K562 (cell line): ENCODE data around the gene BSPRY. TPM values are rescaled to one million over a fixed set of nuclear protein-coding genes. Genes with fewer than 3 reads are reported as not detected.

Source experiments
- ARID2 ChIP-seq: fragments of 450-650 bp; IDR thresholded peaks from 2 replicates; pipeline ENCODE4 v1.6.1; 2017; ENCODE audit warnings: antibody characterized with exemption, mild to moderate bottlenecking
- FOSL1 ChIP-seq: fragments of 200-800 bp; sonication (Bioruptor generic); conservative IDR thresholded peaks from 2 replicates; pipeline ENCODE4 v1.6.1; 2016; ENCODE audit warnings: missing genetic modification characterization, missing compliant biosample characterization
- MAFG ChIP-seq: fragments of 450-650 bp; conservative IDR thresholded peaks from 2 replicates; pipeline ENCODE4 v1.6.1; 2016; ENCODE audit warnings: missing genetic modification characterization, missing compliant biosample characterization
- SETDB1 ChIP-seq: IDR thresholded peaks from one replicate; pipeline ENCODE4 v1.6.1; 2012; ENCODE audit warnings: low read length, control low read depth, inconsistent platforms
- SMC3 ChIP-seq: conservative IDR thresholded peaks from 2 replicates; pipeline ENCODE4 v1.6.1; 2011; ENCODE audit warnings: low read depth, low read length, improper control_type of control experiment; ENCODE audit not compliant: insufficient read depth
- SRSF7 ChIP-seq: fragments of 200-400 bp; formaldehyde crosslinking; optimal IDR thresholded peaks from 2 replicates; pipeline ENCODE3; 2017; ENCODE audit warnings: mild to moderate bottlenecking, low read depth, low read length
- TRIM24 ChIP-seq, 2 experiments: fragments of 450-650 bp; IDR thresholded peaks; 2 replicates each; pipeline ENCODE4 v1.6.1; 2016
- U2AF1 ChIP-seq: fragments of 200-400 bp; formaldehyde crosslinking; optimal IDR thresholded peaks from 2 replicates; pipeline ENCODE3; 2017; ENCODE audit warnings: mild to moderate bottlenecking, low read depth, low read length, moderate library complexity
- ZEB2 ChIP-seq: fragments of 450-650 bp; IDR thresholded peaks from 2 replicates; pipeline ENCODE4 v1.6.1; 2016
- ZNF121 ChIP-seq: sonication (generic); formaldehyde crosslinking; conservative IDR thresholded peaks from 2 replicates; pipeline ENCODE4 v1.8.0; 2022; ENCODE audit warnings: missing genetic modification reagents
- polyA plus RNA-seq, 8 experiments: library from polyadenylated mRNA; depleted of rRNA in 4 of 8; stranded (reverse) in 5 of 8; unstranded in 3 of 8; fragments of >200 nt; fragmentation: Nextera tagmentation in 2 of 8; fragmentation: Illumina TruSeq in 1 of 8; extraction: Ambion mirVana in 2 of 8; extraction: Trizol in 1 of 8; gene quantifications; 2 replicates each; pipeline versions ENCODE4 v1.2.1 to v1.2.3, GENCODE V29; 2011 to 2014; ENCODE audit warnings: inconsistent platforms in 1 of 8, missing spikeins in 1 of 8
- total RNA-seq, 7 experiments: library from RNA; depleted of rRNA in 6 of 7; stranded (reverse); fragments of >200 nt in 6 of 7; fragmentation: Illumina TruSeq in 2 of 7; extraction: Trizol in 2 of 7; gene quantifications; 2 replicates each; pipeline versions ENCODE4 v1.2.1 to v1.2.3, GENCODE V29; 2011 to 2021; ENCODE audit warnings: low replicate concordance in 1 of 7
- TF ChIP-seq, protein P1 (sequence below): sonication (generic); formaldehyde crosslinking; IDR thresholded peaks from 2 replicates; pipeline ENCODE4 v1.4.0; 2020; ENCODE audit warnings: mild to moderate bottlenecking, missing genetic modification reagents
- TF ChIP-seq, protein P2 (sequence below): fragments of 450-650 bp; formaldehyde crosslinking; IDR thresholded peaks from 2 replicates; pipeline ENCODE4 v1.4.0; 2020; ENCODE audit warnings: mild to moderate bottlenecking, moderate library complexity
- TF ChIP-seq, protein P3 (sequence below): fragments of 200-800 bp; sonication (Bioruptor generic); IDR thresholded peaks from 2 replicates; pipeline ENCODE4 v1.6.1; 2016; ENCODE audit warnings: missing genetic modification characterization, missing compliant biosample characterization

BSPRY gene
- total and polyA plus RNA-seq, 9 of the 15 experiments (the other 6 are each of a cell fraction or from before 2014, with no cell fraction given), result 0.07 to 0.67 (median 0.18) TPM

DNA sequence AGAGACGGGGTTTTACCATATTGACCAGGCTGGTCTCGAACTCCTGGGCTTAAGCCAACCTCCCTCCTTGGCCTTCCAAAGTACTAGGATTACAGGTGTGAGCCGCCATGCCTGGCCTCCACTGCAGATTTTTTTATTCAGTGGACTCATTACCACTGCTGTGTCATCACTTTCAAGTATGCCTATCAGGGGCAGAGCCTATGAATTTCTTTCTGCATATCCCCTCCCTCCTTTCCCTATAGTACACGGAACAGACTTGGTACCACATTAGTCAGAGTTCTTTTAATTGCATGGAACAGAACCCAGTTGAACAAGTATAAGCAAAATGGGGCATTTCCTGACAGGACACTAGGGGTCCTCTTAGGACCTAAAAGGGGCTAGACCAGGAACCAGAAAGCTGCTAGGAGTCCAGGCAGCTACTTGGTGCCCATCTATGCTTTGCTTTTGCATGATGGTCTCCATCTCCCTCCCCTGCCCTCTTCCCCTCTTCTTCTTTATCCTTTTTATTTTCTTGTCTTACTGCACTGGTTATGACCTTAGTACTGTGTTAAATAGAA, 5.8 kb downstream of the BSPRY start (continued):
- TF ChIP-seq, protein P1, sequence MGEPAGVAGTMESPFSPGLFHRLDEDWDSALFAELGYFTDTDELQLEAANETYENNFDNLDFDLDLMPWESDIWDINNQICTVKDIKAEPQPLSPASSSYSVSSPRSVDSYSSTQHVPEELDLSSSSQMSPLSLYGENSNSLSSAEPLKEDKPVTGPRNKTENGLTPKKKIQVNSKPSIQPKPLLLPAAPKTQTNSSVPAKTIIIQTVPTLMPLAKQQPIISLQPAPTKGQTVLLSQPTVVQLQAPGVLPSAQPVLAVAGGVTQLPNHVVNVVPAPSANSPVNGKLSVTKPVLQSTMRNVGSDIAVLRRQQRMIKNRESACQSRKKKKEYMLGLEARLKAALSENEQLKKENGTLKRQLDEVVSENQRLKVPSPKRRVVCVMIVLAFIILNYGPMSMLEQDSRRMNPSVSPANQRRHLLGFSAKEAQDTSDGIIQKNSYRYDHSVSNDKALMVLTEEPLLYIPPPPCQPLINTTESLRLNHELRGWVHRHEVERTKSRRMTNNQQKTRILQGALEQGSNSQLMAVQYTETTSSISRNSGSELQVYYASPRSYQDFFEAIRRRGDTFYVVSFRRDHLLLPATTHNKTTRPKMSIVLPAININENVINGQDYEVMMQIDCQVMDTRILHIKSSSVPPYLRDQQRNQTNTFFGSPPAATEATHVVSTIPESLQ, result no peak
- TF ChIP-seq TRIM24 (IDR thresholded peaks at IDR 0.05) (no peak), ZNF121 (no peak), SMC3 (peak; percentile 55; the same call in 1 of the 2 replicates), U2AF1 (no peak), FOSL1 (tag) (no peak), ARID2 (peak; percentile 63; the same call in 1 of the 2 replicates), SRSF7 (no peak), MAFG (no peak), ZEB2 (no peak), SETDB1 (no peak)
- TF ChIP-seq, protein P2, sequence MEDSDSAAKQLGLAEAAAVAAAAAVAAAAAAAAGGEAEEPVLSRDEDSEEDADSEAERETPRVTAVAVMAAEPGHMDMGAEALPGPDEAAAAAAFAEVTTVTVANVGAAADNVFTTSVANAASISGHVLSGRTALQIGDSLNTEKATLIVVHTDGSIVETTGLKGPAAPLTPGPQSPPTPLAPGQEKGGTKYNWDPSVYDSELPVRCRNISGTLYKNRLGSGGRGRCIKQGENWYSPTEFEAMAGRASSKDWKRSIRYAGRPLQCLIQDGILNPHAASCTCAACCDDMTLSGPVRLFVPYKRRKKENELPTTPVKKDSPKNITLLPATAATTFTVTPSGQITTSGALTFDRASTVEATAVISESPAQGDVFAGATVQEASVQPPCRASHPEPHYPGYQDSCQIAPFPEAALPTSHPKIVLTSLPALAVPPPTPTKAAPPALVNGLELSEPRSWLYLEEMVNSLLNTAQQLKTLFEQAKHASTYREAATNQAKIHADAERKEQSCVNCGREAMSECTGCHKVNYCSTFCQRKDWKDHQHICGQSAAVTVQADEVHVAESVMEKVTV (CRISPR knock-in tag), result peak; percentile 58
- TF ChIP-seq, protein P3, sequence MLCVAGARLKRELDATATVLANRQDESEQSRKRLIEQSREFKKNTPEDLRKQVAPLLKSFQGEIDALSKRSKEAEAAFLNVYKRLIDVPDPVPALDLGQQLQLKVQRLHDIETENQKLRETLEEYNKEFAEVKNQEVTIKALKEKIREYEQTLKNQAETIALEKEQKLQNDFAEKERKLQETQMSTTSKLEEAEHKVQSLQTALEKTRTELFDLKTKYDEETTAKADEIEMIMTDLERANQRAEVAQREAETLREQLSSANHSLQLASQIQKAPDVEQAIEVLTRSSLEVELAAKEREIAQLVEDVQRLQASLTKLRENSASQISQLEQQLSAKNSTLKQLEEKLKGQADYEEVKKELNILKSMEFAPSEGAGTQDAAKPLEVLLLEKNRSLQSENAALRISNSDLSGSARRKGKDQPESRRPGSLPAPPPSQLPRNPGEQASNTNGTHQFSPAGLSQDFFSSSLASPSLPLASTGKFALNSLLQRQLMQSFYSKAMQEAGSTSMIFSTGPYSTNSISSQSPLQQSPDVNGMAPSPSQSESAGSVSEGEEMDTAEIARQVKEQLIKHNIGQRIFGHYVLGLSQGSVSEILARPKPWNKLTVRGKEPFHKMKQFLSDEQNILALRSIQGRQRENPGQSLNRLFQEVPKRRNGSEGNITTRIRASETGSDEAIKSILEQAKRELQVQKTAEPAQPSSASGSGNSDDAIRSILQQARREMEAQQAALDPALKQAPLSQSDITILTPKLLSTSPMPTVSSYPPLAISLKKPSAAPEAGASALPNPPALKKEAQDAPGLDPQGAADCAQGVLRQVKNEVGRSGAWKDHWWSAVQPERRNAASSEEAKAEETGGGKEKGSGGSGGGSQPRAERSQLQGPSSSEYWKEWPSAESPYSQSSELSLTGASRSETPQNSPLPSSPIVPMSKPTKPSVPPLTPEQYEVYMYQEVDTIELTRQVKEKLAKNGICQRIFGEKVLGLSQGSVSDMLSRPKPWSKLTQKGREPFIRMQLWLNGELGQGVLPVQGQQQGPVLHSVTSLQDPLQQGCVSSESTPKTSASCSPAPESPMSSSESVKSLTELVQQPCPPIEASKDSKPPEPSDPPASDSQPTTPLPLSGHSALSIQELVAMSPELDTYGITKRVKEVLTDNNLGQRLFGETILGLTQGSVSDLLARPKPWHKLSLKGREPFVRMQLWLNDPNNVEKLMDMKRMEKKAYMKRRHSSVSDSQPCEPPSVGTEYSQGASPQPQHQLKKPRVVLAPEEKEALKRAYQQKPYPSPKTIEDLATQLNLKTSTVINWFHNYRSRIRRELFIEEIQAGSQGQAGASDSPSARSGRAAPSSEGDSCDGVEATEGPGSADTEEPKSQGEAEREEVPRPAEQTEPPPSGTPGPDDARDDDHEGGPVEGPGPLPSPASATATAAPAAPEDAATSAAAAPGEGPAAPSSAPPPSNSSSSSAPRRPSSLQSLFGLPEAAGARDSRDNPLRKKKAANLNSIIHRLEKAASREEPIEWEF (CRISPR knock-in tag), result no peak
